Sigmoid colon (tissue), 7 donors: ENCODE data around the gene COX10. TPM values are rescaled to one million over a fixed set of nuclear protein-coding genes. Genes with fewer than 3 reads are reported as not detected.

Source experiments
- DNase-seq: peaks from one replicate; pipeline ENCODE4 v3.0.0-alpha.2; 2019
- H3K27ac ChIP-seq, 4 donors: fragments of 200-600 bp; sonication (generic); one replicate each; pipeline ENCODE4 v1.5.1; 2016 to 2019; ENCODE audit warnings: mild to moderate bottlenecking in 1 of 4
- H3K27me3 ChIP-seq, 3 donors: fragments of 200-600 bp; sonication (generic); one replicate each; pipeline ENCODE4 v1.5.1; 2019; ENCODE audit warnings: mild to moderate bottlenecking in 1 of 3
- H3K36me3 ChIP-seq, 4 donors: fragments of 200-600 bp; sonication (generic); one replicate each; pipeline ENCODE4 v1.5.1; 2016 to 2019
- H3K4me1 ChIP-seq, 4 donors: fragments of 200-600 bp; sonication (generic); one replicate each; pipeline ENCODE4 v1.5.1; 2017 to 2019
- H3K4me3 ChIP-seq, 4 donors: fragments of 200-600 bp; sonication (generic); one replicate each; pipeline ENCODE4 v1.5.1; 2017 to 2019; ENCODE audit warnings: mild to moderate bottlenecking in 2 of 4, moderate library complexity in 1 of 4
- H3K9me3 ChIP-seq, 4 donors: fragments of 200-600 bp in 3 of 4; sonication (generic) in 3 of 4; one replicate each; pipeline versions ENCODE4 v1.5.1 to v1.6.1; 2013 to 2019
- EP300 ChIP-seq, 4 donors: sonication (generic); formaldehyde crosslinking; IDR thresholded peaks; one replicate each; pipeline ENCODE4 v1.6.1; 2017; ENCODE audit warnings: antibody characterized with exemption in 4 of 4
- POLR2A ChIP-seq, 2 donors: fragments of 450-650 bp; IDR thresholded peaks; one replicate each; pipeline ENCODE4 v1.6.1; 2016; ENCODE audit warnings: antibody characterized with exemption in 2 of 2, mild to moderate bottlenecking in 2 of 2, moderate library complexity in 2 of 2
- POLR2AphosphoS5 ChIP-seq, 4 donors: sonication (generic); formaldehyde crosslinking; IDR thresholded peaks; one replicate each; pipeline ENCODE4 v1.6.1; 2017; ENCODE audit warnings: antibody characterized with exemption in 4 of 4
- WGBS, 2 donors: extraction: QIAGEN DNeasy Blood & Tissue Kit; methylation state at CpG; one replicate each; pipeline ENCODE4 v1.1.7; 2013; 5-methylcytosine and 5-hydroxymethylcytosine counted together
- intact Hi-C: fragments of 100-400 bp; cut with DNase I; formaldehyde crosslinking; loops from one replicate; pipeline ENCODE4 v1.15.1; 2023
- polyA plus RNA-seq, 3 donors: library from polyadenylated mRNA; stranded (reverse); fragments of 200-250 nt; gene quantifications; one replicate each; pipeline ENCODE4 v1.2.3, GENCODE V29; 2013
- total RNA-seq, 4 donors: library from RNA; depleted of rRNA; stranded (reverse); fragments of >200 nt; gene quantifications; one replicate each; pipeline ENCODE4 v1.1.0, GENCODE V29; 2016
- TF ChIP-seq, protein P1 (sequence below), 4 experiments: fragments of 450-650 bp in 3 of 4; fragments of 200-600 bp in 1 of 4; IDR thresholded peaks; one replicate each; pipeline ENCODE4 v1.5.1; 2016 to 2019; ENCODE audit warnings: antibody characterized with exemption in 4 of 4, mild to moderate bottlenecking in 3 of 4, moderate library complexity in 2 of 4
- donor health status: healthy with polysubstance abuse.
- donor health status: Bipolar disorder and iron deficiency.
- donor health status: healthy.

Gene COX10
- total and polyA plus RNA-seq, 7 donors: 14.4 to 23.9 (median 17.3) TPM

DNA sequence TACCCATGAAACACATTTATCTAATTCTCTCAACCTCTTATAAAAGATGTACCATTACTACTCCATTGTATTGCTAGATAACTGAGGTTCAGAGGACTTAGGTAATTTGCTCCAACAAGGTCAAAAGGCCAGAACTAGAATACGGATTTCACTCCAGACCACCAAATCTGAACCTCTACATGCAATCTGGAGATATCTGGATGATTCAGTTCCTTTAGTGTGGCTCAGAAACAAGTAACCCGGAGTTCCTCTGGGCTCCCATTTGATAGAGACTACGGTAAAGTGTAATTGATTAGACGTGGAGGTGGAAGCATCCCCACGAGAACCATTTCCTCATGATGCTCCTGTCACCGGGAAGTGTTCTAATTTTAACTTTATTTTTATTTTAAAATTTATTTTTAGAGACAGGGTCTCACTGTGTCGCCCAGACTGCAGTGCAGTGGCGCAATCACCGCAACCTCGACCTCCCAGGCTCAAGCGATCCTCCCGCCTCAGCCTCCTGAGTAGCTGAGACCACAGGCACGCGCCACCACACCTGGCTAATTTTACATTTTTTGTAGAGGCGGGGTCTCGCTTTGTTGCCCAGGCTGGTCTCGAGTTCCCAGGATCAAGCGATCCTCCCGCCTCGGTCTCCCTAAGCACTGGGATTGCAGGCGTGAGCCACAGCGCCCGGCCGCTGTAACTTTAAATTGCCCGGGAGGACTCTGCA, 608 bp upstream of the COX10 start:
- peaks cover 0 to 25% (median 19%) of the 10 kb centered on the region in 4 donors for H3K4me1 ChIP-seq
- intact Hi-C loops: no loop called here
- no peak for DNase-seq
- peak overlapping the region; percentile 74 to 82 (median 80) for H3K27ac ChIP-seq
- no peaks in the 10 kb centered on the region for H3K36me3 ChIP-seq
- TF ChIP-seq POLR2AphosphoS5 (IDR thresholded peaks at IDR 0.05) (no peak), POLR2A (IDR thresholded peaks at IDR 0.05) (no peak), EP300 (IDR thresholded peaks at IDR 0.05) (no peak)
- TF ChIP-seq, protein P1, sequence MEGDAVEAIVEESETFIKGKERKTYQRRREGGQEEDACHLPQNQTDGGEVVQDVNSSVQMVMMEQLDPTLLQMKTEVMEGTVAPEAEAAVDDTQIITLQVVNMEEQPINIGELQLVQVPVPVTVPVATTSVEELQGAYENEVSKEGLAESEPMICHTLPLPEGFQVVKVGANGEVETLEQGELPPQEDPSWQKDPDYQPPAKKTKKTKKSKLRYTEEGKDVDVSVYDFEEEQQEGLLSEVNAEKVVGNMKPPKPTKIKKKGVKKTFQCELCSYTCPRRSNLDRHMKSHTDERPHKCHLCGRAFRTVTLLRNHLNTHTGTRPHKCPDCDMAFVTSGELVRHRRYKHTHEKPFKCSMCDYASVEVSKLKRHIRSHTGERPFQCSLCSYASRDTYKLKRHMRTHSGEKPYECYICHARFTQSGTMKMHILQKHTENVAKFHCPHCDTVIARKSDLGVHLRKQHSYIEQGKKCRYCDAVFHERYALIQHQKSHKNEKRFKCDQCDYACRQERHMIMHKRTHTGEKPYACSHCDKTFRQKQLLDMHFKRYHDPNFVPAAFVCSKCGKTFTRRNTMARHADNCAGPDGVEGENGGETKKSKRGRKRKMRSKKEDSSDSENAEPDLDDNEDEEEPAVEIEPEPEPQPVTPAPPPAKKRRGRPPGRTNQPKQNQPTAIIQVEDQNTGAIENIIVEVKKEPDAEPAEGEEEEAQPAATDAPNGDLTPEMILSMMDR (IDR thresholded peaks at IDR 0.05): no peak
- no peaks in the 10 kb centered on the region for H3K9me3 ChIP-seq
- H3K27me3 ChIP-seq: no peaks in the 10 kb centered on the region
- peak overlapping the region; percentile 69 to 98 (median 86) for H3K4me3 ChIP-seq
- 4 to 20% methylated on average over 25 of the region's 25 CpGs for WGBS, 2 donors

DNA sequence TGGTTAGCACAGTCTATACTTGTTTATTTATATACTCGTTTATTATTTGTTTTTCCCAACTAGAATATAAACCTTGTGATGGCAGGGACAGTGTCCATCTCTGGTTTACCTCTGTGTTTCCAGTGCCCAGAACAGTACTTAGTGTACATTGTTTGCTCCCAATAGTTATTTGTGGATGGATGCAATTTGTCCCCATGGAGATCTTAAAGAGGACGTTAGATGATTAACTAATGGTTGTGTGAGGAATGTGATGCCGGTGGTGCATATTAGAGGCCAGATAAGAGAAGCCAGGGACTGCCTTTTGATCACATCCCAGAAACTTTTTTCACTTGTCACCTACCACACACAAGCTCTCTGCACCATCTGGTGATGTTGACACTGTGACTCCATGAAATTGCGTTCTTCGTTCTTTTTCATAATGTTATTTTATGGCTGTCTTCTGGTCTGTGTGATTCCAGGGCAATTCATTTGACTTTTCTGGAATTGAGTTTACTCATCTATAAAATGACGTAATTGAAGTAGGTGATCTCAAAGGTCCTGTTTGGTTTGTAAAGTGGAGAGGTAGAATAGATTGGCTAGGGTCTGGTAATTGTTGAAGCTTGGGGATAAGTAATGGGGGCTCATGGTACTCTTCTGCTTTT, 1.2 kb downstream of the COX10 start:
- Histone ChIP-seq H3K4me1 (peaks cover 0 to 25% (median 19%) of the 10 kb centered on the region in 4 donors), H3K9me3 (no peaks in the 10 kb centered on the region), H3K36me3 (peaks cover 0 to 16% (median 0%) of the 10 kb centered on the region in 4 donors), H3K27me3 (no peaks in the 10 kb centered on the region), H3K27ac (no peak overlapping the region), H3K4me3 (peak overlapping the region in 3 of 4 donors; percentile 69 to 89 (median 82))
- no peak for TF ChIP-seq POLR2A (IDR thresholded peaks at IDR 0.05)
- TF ChIP-seq, protein P1 (IDR thresholded peaks at IDR 0.05): no peak
- no peak for TF ChIP-seq POLR2AphosphoS5 (IDR thresholded peaks at IDR 0.05)
- no peak for TF ChIP-seq EP300 (IDR thresholded peaks at IDR 0.05)
- DNase-seq: no peak
- intact Hi-C loops: no loop called here
- WGBS, 2 donors: 17 to 64% methylated on average over 6 of the region's 6 CpGs

GRCh38 chr17:14072881-14073280, 3.6 kb downstream of the COX10 start:
- Histone ChIP-seq H3K9me3 (no peaks in the 10 kb centered on the region), H3K27me3 (no peaks in the 10 kb centered on the region), H3K36me3 (peaks cover 0 to 39% (median 6%) of the 10 kb centered on the region in 4 donors), H3K27ac (no peak overlapping the region), H3K4me3 (no peak overlapping the region), H3K4me1 (peaks cover 0 to 25% (median 19%) of the 10 kb centered on the region in 4 donors)
- intact Hi-C loops: no loop called here
- no peak for DNase-seq
- TF ChIP-seq POLR2A (IDR thresholded peaks at IDR 0.05) (no peak), POLR2AphosphoS5 (IDR thresholded peaks at IDR 0.05) (no peak), EP300 (IDR thresholded peaks at IDR 0.05) (no peak)
- TF ChIP-seq, protein P1 (IDR thresholded peaks at IDR 0.05): no peak
- 90% methylated on average over 5 of the region's 5 CpGs for WGBS, 2 donors

DNA sequence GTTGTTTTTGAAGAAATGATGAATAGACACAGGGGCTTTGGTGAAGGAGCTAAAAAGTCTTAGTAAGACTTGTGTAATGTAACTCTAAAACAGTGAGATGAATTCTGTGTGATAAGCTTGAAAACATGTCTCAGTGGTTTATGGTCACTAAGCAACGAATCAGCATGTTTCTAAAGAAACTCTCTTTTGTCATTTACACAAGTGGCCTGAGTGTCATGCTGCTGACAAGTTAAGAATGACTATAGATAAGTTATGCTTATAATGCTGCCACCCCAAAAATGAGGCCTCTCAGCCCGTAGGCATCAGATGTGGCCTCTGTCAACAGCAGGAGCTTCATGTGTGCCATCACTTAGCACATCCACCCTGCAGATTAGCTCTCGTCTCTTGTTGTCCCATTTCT, 8.7 kb downstream of the COX10 start:
- 89 to 90% methylated on average over 3 of the region's 3 CpGs for WGBS, 2 donors
- Histone ChIP-seq H3K4me3 (no peak overlapping the region), H3K36me3 (peaks cover 0 to 63% (median 10%) of the 10 kb centered on the region in 4 donors), H3K4me1 (peaks cover 0 to under 1% (median 0%) of the 10 kb centered on the region in 4 donors), H3K27me3 (no peaks in the 10 kb centered on the region), H3K9me3 (no peaks in the 10 kb centered on the region), H3K27ac (no peak overlapping the region)
- intact Hi-C loops: no loop called here
- TF ChIP-seq POLR2A (IDR thresholded peaks at IDR 0.05): no peak
- TF ChIP-seq, protein P1 (IDR thresholded peaks at IDR 0.05): no peak
- no peak for TF ChIP-seq POLR2AphosphoS5 (IDR thresholded peaks at IDR 0.05)
- no peak for TF ChIP-seq EP300 (IDR thresholded peaks at IDR 0.05)
- DNase-seq: no peak
